Neuron (in vitro differentiated cells): ENCODE data around the gene GJA4.
"Not testable (repeated sequence)": the region's sequence is repeated elsewhere in the genome, so short reads cannot be mapped to it uniquely, and the experiment has no call there.

Source experiments
- H2AFZ ChIP-seq: one replicate; pipeline ENCODE4 v1.6.1; 2013; ENCODE audit warnings: low read depth, mild to moderate bottlenecking, inconsistent platforms, low read length, moderate library complexity
- H3K27me3 ChIP-seq: one replicate; pipeline ENCODE4 v1.6.1; 2013; ENCODE audit warnings: low read length; ENCODE audit not compliant: insufficient read depth
- H3K36me3 ChIP-seq: one replicate; pipeline ENCODE4 v1.6.1; 2013; ENCODE audit warnings: low read length; ENCODE audit not compliant: insufficient read depth
- H3K4me1 ChIP-seq: one replicate; pipeline ENCODE4 v1.6.1; 2013; ENCODE audit warnings: low read length; ENCODE audit not compliant: insufficient read depth
- H3K4me3 ChIP-seq: 2 replicates; pipeline ENCODE4 v1.5.1; 2013; ENCODE audit warnings: mild to moderate bottlenecking, low read length, moderate library complexity
- H3K9me3 ChIP-seq: one replicate; pipeline ENCODE4 v1.6.1; 2013; ENCODE audit warnings: low read length

Gene GJA4

GRCh38 chr1:34816778-34817177, 24.0 kb downstream of the GJA4 start:
- H3K36me3 ChIP-seq: no peaks in the 10 kb centered on the region
- no peak overlapping the region for H3K4me3 ChIP-seq
- H3K27me3 ChIP-seq: no peaks in the 10 kb centered on the region
- no peaks in the 10 kb centered on the region for H3K9me3 ChIP-seq
- H3K4me1 ChIP-seq: no peaks in the 10 kb centered on the region
- no peak overlapping the region for H2AFZ ChIP-seq

DNA sequence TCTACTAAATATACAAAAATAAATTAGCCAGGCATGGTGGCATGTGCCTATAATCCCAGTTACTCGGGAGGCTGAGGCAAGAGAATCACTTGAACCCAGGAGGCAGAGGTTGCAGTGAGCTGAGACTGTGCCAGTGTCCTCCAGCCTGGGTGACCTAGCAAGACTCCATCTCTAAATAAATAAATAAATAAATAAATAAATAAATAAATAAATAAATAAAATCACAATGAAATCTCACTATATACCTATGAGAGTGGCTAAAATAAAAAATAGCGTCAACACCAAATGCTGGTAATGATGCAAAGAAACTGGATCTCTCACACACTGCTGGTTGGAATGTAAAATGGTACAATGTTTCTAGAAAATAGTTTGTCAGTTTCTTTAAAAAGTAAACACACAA, 26.1 kb downstream of the GJA4 start:
- not testable (repeated sequence) for H3K4me1 ChIP-seq, H3K9me3 ChIP-seq, H2AFZ ChIP-seq, H3K4me3 ChIP-seq, H3K27me3 ChIP-seq, H3K36me3 ChIP-seq

GRCh38 chr1:34822202-34822601, 29.4 kb downstream of the GJA4 start:
- Histone ChIP-seq H3K9me3 (peaks cover 2% of the 10 kb centered on the region), H3K4me1 (no peaks in the 10 kb centered on the region), H3K4me3 (no peak overlapping the region), H2AFZ (no peak overlapping the region), H3K36me3 (no peaks in the 10 kb centered on the region), H3K27me3 (no peaks in the 10 kb centered on the region)

GRCh38 chr1:34824817-34825454, 32.1 kb downstream of the GJA4 start:
- Histone ChIP-seq H3K9me3 (peaks cover 2% of the 10 kb centered on the region), H2AFZ (no peak overlapping the region), H3K27me3 (no peaks in the 10 kb centered on the region), H3K36me3 (no peaks in the 10 kb centered on the region), H3K4me3 (no peak overlapping the region), H3K4me1 (no peaks in the 10 kb centered on the region)

DNA sequence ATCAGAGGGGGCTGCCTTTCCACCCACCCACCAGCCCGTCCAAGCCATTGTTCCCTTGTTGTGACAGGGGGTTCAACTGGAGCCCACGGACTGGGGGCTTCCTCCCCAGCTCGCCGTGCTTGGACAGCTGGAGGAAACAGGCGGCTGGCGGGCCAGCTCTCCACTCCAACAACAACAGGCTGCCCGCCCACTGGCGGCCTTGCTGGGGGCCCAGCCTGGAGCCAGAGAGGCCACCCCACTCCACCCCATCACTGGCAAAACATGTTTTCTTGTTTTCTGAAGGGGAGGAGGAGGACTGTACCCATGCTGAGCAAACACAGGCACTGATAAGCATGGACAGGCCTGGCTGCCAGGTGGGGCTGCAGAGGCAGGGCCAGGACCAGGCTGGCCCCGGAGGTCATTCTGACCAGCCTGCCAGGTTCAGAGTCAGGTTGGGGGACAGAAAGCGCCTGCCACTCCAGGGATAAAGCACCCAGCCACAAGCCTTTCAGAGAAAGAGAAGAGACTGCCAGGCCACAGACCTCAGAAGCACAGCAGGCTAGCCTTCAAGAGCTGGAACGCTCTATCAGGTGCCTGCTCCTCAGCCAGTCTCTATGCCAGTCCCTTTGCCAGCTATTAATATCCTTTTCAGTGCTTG, 32.8 kb downstream of the GJA4 start:
- no peaks in the 10 kb centered on the region for H3K27me3 ChIP-seq
- peaks cover 2% of the 10 kb centered on the region for H3K9me3 ChIP-seq
- H3K4me1 ChIP-seq: no peaks in the 10 kb centered on the region
- no peak overlapping the region for H3K4me3 ChIP-seq
- no peaks in the 10 kb centered on the region for H3K36me3 ChIP-seq
- no peak overlapping the region for H2AFZ ChIP-seq

GRCh38 chr1:34827341-34827941, 34.6 kb downstream of the GJA4 start:
- no peaks in the 10 kb centered on the region for H3K4me1 ChIP-seq
- no peaks in the 10 kb centered on the region for H3K36me3 ChIP-seq
- H3K27me3 ChIP-seq: no peaks in the 10 kb centered on the region
- no peak overlapping the region for H3K4me3 ChIP-seq
- H2AFZ ChIP-seq: no peak overlapping the region
- peaks cover 2% of the 10 kb centered on the region for H3K9me3 ChIP-seq

DNA sequence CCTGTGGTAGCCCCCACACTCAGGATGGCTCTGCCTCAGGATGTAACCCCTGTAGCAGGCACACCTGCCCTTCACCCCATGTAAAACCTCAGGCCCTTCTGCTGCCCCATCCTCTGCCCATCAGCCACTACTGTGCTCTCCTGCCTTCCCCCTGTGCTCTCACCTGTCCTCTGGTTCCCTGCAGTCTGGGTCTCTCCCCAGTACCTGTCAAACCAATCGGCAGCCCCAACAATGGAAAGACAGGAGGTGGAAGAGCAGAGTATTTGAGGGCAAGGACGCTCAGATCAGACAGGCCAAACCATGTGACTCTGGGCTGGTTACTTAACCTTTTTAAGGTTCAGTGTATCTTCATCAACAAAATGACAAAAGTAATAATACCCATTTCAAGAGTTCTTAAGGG, 35.8 kb downstream of the GJA4 start:
- no peak overlapping the region for H3K4me3 ChIP-seq
- H3K9me3 ChIP-seq: peaks cover 2% of the 10 kb centered on the region
- no peak overlapping the region for H2AFZ ChIP-seq

DNA sequence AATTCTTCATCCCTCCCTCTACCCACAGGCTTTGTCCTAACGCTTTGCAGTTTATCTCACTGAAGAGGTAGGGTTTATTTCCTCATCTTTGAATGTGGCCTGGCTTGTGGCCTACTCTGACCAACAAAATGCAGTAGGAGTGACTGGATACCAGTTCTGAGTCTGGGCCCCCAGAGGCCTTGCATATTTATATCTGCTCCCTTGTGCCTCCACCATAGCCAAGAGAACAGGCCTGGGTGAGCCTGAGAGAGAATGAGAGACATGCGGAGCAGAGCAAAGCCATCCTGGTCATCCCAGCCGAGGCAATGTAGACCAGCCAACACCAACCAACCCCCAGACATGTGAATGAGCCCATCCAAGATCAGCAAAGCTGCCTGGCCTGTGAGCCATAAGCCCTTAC, 36.5 kb downstream of the GJA4 start:
- Histone ChIP-seq H3K36me3 (no peaks in the 10 kb centered on the region), H3K27me3 (no peaks in the 10 kb centered on the region), H3K9me3 (no peaks in the 10 kb centered on the region), H3K4me1 (no peaks in the 10 kb centered on the region), H2AFZ (no peak overlapping the region), H3K4me3 (no peak overlapping the region)

More for the DNA sequence above, 35.8 kb downstream of the GJA4 start:
- no peaks in the 10 kb centered on the region for H3K4me1 ChIP-seq
- H3K27me3 ChIP-seq: no peaks in the 10 kb centered on the region
- H3K36me3 ChIP-seq: no peaks in the 10 kb centered on the region

DNA sequence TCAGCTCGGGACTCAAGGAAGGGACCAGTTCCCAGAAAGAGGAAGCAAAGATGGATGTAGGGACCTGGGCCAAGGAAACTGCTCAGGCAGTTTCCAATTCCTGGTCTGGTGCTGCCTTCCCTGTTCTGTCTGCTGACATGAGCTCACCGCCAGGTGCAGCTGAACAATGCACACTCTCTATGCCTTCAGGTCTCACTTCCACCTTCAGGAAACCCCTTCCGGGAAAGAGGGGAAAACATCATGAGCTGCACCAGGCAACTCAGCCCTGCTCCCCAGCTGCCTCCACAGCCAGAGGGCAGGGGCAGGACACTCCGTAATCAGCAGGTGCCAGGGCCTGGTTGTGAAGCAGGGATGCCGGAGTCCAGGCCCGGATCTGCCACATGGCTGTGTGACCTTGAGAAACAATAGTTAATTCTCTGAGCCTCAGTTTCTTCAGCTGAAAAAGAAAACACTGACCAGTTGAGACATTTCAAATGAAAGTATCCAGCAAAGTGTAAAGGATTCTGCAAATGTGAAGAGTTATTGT, 39.0 kb downstream of the GJA4 start:
- Histone ChIP-seq H3K4me1 (peaks cover 6% of the 10 kb centered on the region), H3K36me3 (no peaks in the 10 kb centered on the region), H2AFZ (no peak overlapping the region), H3K27me3 (no peaks in the 10 kb centered on the region), H3K9me3 (no peaks in the 10 kb centered on the region), H3K4me3 (no peak overlapping the region)

- Histone ChIP-seq H3K9me3 (no peaks in the 10 kb centered on the region), H3K27me3 (no peaks in the 10 kb centered on the region), H2AFZ (no peak overlapping the region)
Observed at GRCh38 chr1:34833711-34834110, 40.9 kb downstream of the GJA4 start.

DNA sequence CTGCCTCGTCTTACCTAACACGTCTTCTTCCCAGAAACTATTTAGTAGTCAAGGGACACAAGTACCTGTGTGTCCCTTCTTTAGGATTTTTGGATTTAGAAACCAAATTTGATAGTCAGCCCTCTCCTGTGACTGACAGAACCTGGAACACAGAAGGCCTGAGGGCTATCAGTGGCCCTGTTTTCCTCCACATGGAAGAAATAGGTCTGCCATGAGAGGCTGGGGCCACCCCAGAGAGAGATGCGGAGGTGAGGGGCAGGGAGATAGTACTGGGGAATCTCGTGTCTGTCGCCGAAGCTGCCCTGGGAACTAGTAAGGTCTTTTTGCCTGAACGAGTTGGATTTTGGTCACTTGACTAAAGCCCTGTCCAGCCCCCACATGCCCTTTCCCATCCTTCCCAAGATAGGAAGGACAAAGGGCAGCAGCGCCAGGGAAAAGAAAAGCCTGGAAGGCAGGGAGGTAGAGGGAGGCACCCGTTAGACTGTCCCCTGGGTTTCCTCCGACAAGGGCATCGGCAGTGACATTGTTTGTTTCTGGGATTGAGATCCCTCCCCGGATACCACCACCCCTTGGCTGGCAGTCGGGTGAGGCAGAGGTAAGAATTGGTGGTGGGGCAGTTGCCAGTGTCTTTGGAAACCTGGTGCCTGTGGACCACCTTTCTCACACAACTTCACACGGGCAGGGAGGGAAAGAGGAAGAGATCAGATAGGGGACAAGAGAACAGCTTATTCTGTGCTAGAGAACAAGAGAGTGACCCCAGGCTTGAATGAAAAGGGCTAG, 46.9 kb downstream of the GJA4 start:
- Histone ChIP-seq H3K27me3 (no peaks in the 10 kb centered on the region), H3K36me3 (no peaks in the 10 kb centered on the region), H3K4me1 (peaks cover 32% of the 10 kb centered on the region), H2AFZ (no peak overlapping the region), H3K9me3 (no peaks in the 10 kb centered on the region), H3K4me3 (no peak overlapping the region)

More at GRCh38 chr1:34833711-34834110, 40.9 kb downstream of the GJA4 start:
- Histone ChIP-seq H3K4me3 (no peak overlapping the region), H3K4me1 (peaks cover 6% of the 10 kb centered on the region), H3K36me3 (no peaks in the 10 kb centered on the region)

DNA sequence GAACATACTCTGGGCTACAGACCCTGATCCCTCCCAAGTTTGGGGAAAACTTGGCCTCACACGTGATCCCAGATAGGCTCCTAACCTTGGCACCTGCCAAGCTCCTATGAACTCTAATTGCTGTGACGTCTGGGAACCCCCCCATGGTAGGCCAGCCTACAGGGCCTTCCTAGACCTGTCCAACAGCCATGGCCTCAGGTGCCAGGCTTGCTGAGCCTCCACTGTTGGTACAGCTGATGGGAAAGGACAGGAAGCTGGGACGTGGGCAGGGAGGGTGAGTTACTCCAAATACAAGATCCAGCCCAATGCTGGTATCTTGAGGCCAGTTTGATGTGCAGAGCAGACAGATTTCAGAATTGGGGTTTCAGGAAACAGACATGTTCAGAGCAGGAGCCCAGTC, 47.6 kb downstream of the GJA4 start:
- H3K4me1 ChIP-seq: peaks cover 39% of the 10 kb centered on the region
- H2AFZ ChIP-seq: no peak overlapping the region
- no peaks in the 10 kb centered on the region for H3K36me3 ChIP-seq
- H3K27me3 ChIP-seq: no peaks in the 10 kb centered on the region
- no peaks in the 10 kb centered on the region for H3K9me3 ChIP-seq
- no peak overlapping the region for H3K4me3 ChIP-seq

DNA sequence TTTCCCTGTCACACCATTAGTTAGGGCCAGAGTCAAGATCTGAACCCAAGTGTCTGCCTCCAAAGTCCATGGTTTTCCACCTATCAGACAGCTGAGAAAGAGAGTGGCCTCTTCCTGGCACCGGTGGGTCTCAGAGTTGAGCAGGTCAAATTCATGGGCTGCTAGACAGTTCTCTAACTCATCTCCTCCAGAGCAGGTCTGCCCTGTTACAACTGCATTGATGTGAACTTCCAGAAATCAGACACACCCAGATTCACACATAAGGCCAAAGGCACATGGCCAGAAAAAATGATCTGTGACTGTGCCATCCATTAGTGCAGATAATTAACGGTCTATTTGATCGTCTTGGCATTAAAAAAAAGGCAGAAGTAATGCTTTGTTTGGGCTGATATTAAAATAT, 49.3 kb downstream of the GJA4 start:
- H3K27me3 ChIP-seq: no peaks in the 10 kb centered on the region
- no peaks in the 10 kb centered on the region for H3K36me3 ChIP-seq
- no peak overlapping the region for H3K4me3 ChIP-seq
- no peaks in the 10 kb centered on the region for H3K9me3 ChIP-seq
- no peak overlapping the region for H2AFZ ChIP-seq
- peaks cover 50% of the 10 kb centered on the region for H3K4me1 ChIP-seq
